ENCODE measurements around the gene IFNGR1. TPM values are rescaled to one million over a fixed set of nuclear protein-coding genes. Genes with fewer than 3 reads are reported as not detected.

IFNGR1 gene
- total and polyA plus RNA-seq, 2 of the 13 experiments (the other 11 are each of a cell fraction or from before 2014, with no cell fraction given) = 82.8 to 87.8 TPM

- TF ChIP-seq ZNF609 (CRISPR knock-in tag; IDR thresholded peaks at IDR 0.05; ENCODE audit: borderline replicate concordance) (no peak), MAFK (conservative IDR thresholded peaks at IDR 0.05 in 1 of 2, IDR thresholded peaks at IDR 0.05 in 1 of 2; ENCODE audit: low read length in 2 of 2) (no peak), ZBTB38 (CRISPR knock-in tag; IDR thresholded peaks at IDR 0.05) (no peak), KIAA2018 (CRISPR knock-in tag; IDR thresholded peaks at IDR 0.05; ENCODE audit: borderline replicate concordance) (no peak), ZNF777 (CRISPR knock-in tag; IDR thresholded peaks at IDR 0.05) (no peak), ZNF225 (CRISPR knock-in tag; IDR thresholded peaks at IDR 0.05) (no peak)
Observed at GRCh38 chr6:137149035-137149393, 70.2 kb downstream of the IFNGR1 start (continued).

Data from HepG2 (cell line).